ENCODE data around the gene SP7. TPM values are rescaled to one million over a fixed set of nuclear protein-coding genes. Genes with fewer than 3 reads are reported as not detected.

The SP7 gene
- total and polyA plus RNA-seq, 9 of the 15 experiments (the other 6 are each of a cell fraction or from before 2014, with no cell fraction given), result 0.04 TPM; not detected in 8

DNA sequence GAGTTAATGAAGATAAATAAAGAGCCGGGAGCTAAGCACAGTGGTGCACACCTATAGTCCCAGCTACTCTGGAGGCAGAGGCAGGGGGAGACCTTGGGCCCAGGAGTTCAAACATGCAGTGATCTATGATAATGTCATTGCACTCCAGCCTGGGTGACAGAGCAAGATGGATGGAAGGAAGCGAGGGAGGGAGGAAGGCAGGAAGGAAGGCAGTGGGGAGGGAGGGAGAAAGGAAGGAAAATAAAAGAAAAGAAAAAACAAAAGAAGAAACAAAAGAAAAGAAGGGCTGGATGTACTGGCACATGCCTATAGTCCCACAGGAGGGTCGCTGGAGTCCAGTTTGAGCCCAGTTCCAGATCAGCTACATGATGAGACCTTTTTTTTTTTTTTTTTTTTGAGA, 19.0 kb upstream of the SP7 start (continued):
- TF ChIP-seq AFF1 (IDR thresholded peaks at IDR 0.05; ENCODE audit: low read depth in 1 of 2, partially characterized antibody in 2 of 2), result peak in 1 of 2 experiments; percentile 59
- peak; percentile 49; the same call in 1 of the 2 replicates for TF ChIP-seq SOX6 (IDR thresholded peaks at IDR 0.05)
- peak; percentile 80 for TF ChIP-seq ZNF512 (tag; IDR thresholded peaks at IDR 0.05)
- no peak for TF ChIP-seq MAFF (IDR thresholded peaks at IDR 0.05; ENCODE audit: low read length)
- TF ChIP-seq, protein P1, sequence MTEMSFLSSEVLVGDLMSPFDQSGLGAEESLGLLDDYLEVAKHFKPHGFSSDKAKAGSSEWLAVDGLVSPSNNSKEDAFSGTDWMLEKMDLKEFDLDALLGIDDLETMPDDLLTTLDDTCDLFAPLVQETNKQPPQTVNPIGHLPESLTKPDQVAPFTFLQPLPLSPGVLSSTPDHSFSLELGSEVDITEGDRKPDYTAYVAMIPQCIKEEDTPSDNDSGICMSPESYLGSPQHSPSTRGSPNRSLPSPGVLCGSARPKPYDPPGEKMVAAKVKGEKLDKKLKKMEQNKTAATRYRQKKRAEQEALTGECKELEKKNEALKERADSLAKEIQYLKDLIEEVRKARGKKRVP (CRISPR knock-in tag; IDR thresholded peaks at IDR 0.05), result no peak
- peak; percentile 78; the same call in 1 of the 2 replicates for TF ChIP-seq HDGF (IDR thresholded peaks at IDR 0.05)
- 0 out of 4 replicates have a peak, but pooled peaks of 1 of the 2 experiments have one; percentile 11 for TF ChIP-seq MAZ (CRISPR knock-in tag; conservative IDR thresholded peaks at IDR 0.05 in 1 of 2, IDR thresholded peaks at IDR 0.05 in 1 of 2)
- TF ChIP-seq NFRKB (IDR thresholded peaks at IDR 0.05; ENCODE audit: low read depth), result peak; percentile 87
- TF ChIP-seq HNRNPK (IDR thresholded peaks at IDR 0.05; ENCODE audit: low read depth, low read length, poor library complexity, severe bottlenecking), result peak; percentile 66
- 0 out of 2 replicates have a peak, but pooled peaks have one; percentile 7 for TF ChIP-seq ZNF407 (IDR thresholded peaks at IDR 0.05; ENCODE audit: low read depth)
- TF ChIP-seq TCF3 (CRISPR knock-in tag; IDR thresholded peaks at IDR 0.05), result peak; percentile 19; the same call in 1 of the 2 replicates
- TF ChIP-seq SUPT5H (IDR thresholded peaks at IDR 0.05), result peak; percentile 37; the same call in 1 of the 2 replicates

Measured in K562 (cell line).